Caco-2 (cell line): ENCODE data around the gene ADGRL1. TPM values are rescaled to one million over a fixed set of nuclear protein-coding genes. Genes with fewer than 3 reads are reported as not detected.
"Not testable (repeated sequence)": the region's sequence is repeated elsewhere in the genome, so short reads cannot be mapped to it uniquely, and the experiment has no call there.

Experiments
- BruUV-seq: library from RNA; stranded (reverse); fragments of 400-500 nt; replicated peaks from 2 replicates; lab custom pipeline; 2021; lab: Mats Ljungman, UMichigan
- CTCF ChIA-PET: fragments of 300-600 bp; sonication (Branson Sonifier 250); formaldehyde crosslinking; loops from one replicate; lab custom pipeline; 2022; ENCODE audit warnings: antibody characterized with exemption; lab: Charles Lee
- POLR2A ChIA-PET: fragments of 300-600 bp; sonication (Branson Sonifier 250); formaldehyde crosslinking; loops from one replicate; lab custom pipeline; 2022; ENCODE audit warnings: antibody characterized with exemption; lab: Charles Lee
- DNase-seq, 2 experiments: peaks; one replicate each; pipeline versions ENCODE4 v3.0.0 to v3.0.0-alpha.2; 2020 to 2022
- H3K27me3 ChIP-seq: replicated peaks from 2 replicates; pipeline ENCODE4 v1.6.0; 2011; ENCODE audit warnings: low read length; ENCODE audit not compliant: control insufficient read depth, insufficient read depth
- H3K36me3 ChIP-seq: 2 replicates; pipeline ENCODE4 v1.5.1; 2011; ENCODE audit warnings: low read length; ENCODE audit not compliant: control insufficient read depth, insufficient read depth
- H3K4me1 ChIP-seq: fragments of 250-450 bp; sonication (Bioruptor Pico); 2 replicates; pipeline ENCODE4 v1.5.1; 2020; ENCODE audit warnings: mild to moderate bottlenecking
- H3K4me3 ChIP-seq: 2 replicates; pipeline ENCODE4 v1.5.1; 2011; ENCODE audit warnings: low read depth, mild to moderate bottlenecking, control low read depth, low read length
- H3K9me3 ChIP-seq: fragments of 250-450 bp; sonication (Bioruptor Pico); 2 replicates; pipeline ENCODE4 v1.5.1; 2020; ENCODE audit warnings: mild to moderate bottlenecking, moderate library complexity
- H3K27ac Mint-ChIP-seq: one replicate; pipeline ENCODE4 v1.8.0; 2022; ENCODE audit warnings: mixed read lengths; ENCODE audit not compliant: unreplicated experiment
- H3K27me3 Mint-ChIP-seq: one replicate; pipeline ENCODE4 v1.8.0; 2022; ENCODE audit warnings: mixed read lengths; ENCODE audit not compliant: insufficient read depth, unreplicated experiment
- H3K36me3 Mint-ChIP-seq: one replicate; pipeline ENCODE4 v1.8.0; 2022; ENCODE audit warnings: mild to moderate bottlenecking, mixed read lengths; ENCODE audit not compliant: insufficient read depth, unreplicated experiment
- H3K4me1 Mint-ChIP-seq: one replicate; pipeline ENCODE4 v1.8.0; 2022; ENCODE audit warnings: low read depth, mixed read lengths; ENCODE audit not compliant: unreplicated experiment
- H3K4me3 Mint-ChIP-seq: one replicate; pipeline ENCODE4 v1.8.0; 2022; ENCODE audit warnings: mild to moderate bottlenecking, moderate library complexity, mixed read lengths; ENCODE audit not compliant: unreplicated experiment
- H3K9me3 Mint-ChIP-seq: one replicate; pipeline ENCODE4 v1.8.0; 2022; ENCODE audit warnings: mixed read lengths; ENCODE audit not compliant: unreplicated experiment
- CTCF ChIP-seq, 2 experiments: fragments of 200-600 bp in 1 of 2; IDR thresholded peaks; 1 replicate in 1 of 2; 2 replicates in 1 of 2; pipeline versions ENCODE4 v1.5.1 to v1.8.0; 2011 to 2022; ENCODE audit warnings: antibody characterized with exemption in 1 of 2, control low read depth in 1 of 2, inconsistent platforms in 1 of 2, low read depth in 1 of 2, low read length in 1 of 2, mild to moderate bottlenecking in 1 of 2, moderate library complexity in 1 of 2; ENCODE audit not compliant: insufficient read depth in 1 of 2, severe bottlenecking in 1 of 2, unreplicated experiment in 1 of 2
- intact Hi-C: fragments of 100-400 bp; cut with micrococcal nuclease; formaldehyde crosslinking; loops from one replicate; pipeline ENCODE4 v1.10.0; 2022; ENCODE audit not compliant: unreplicated experiment
- total RNA-seq: library from RNA; stranded (reverse); gene quantifications from 2 replicates; pipeline ENCODE4 v1.2.3, GENCODE V29; 2022

ADGRL1 gene
- total RNA-seq, 1 experiment from 2014 or later = 17.6 TPM

- TF ChIP-seq CTCF (IDR thresholded peaks at IDR 0.05; ENCODE audit: insufficient read depth in 1 of 2, low read depth in 1 of 2, low read length in 1 of 2, severe bottlenecking in 1 of 2, unreplicated experiment in 1 of 2) = no peak
- intact Hi-C loops = no loop called here
- Histone ChIP-seq H3K9me3 (no peaks in the 10 kb centered on the region), H3K4me3 (no peak overlapping the region), H3K4me1 (no peaks in the 10 kb centered on the region), H3K27me3 (no peaks in the 10 kb centered on the region), H3K36me3 (no peaks in the 10 kb centered on the region)
- H3K9me3 Mint-ChIP-seq = no peaks in the 10 kb centered on the region
- no TSS peak for BruUV-seq
- no peaks in the 10 kb centered on the region for H3K4me1 Mint-ChIP-seq
- H3K4me3 Mint-ChIP-seq = no peak overlapping the region
- H3K27ac Mint-ChIP-seq = no peak overlapping the region
- peaks cover 10% of the 10 kb centered on the region for H3K36me3 Mint-ChIP-seq
- DNase-seq = no peak
- CTCF ChIA-PET = interaction anchor here (1.8 to 1.9 kb wide), 2 partner anchors 10 to 202 kb away, joined by 9 to 14 read pairs; partner anchors contain the start of gene ASF1B
- POLR2A ChIA-PET = no interaction called here
- no peaks in the 10 kb centered on the region for H3K27me3 Mint-ChIP-seq
These were observed 59.2 kb downstream of the ADGRL1 start for GRCh38 chr19:14146789-14147216.

GRCh38 chr19:14146169-14146568, 59.8 kb downstream of the ADGRL1 start:
- H3K4me1 ChIP-seq, H3K36me3 Mint-ChIP-seq, H3K36me3 ChIP-seq, H3K4me3 ChIP-seq, H3K27me3 ChIP-seq, H3K27ac Mint-ChIP-seq, H3K4me1 Mint-ChIP-seq, H3K9me3 Mint-ChIP-seq, DNase-seq, H3K4me3 Mint-ChIP-seq, H3K9me3 ChIP-seq, H3K27me3 Mint-ChIP-seq, intact Hi-C loops, BruUV-seq, POLR2A ChIA-PET: not testable (repeated sequence)
- CTCF ChIA-PET = interaction anchor here (0.5 to 1.6 kb wide), 2 partner anchors 10 to 69 kb away, joined by 4 to 7 read pairs; partner anchors contain the start of gene ASF1B

GRCh38 chr19:14145381-14145780, 60.6 kb downstream of the ADGRL1 start:
- H3K27ac Mint-ChIP-seq = no peak overlapping the region
- no peak for DNase-seq
- no peak for TF ChIP-seq CTCF (IDR thresholded peaks at IDR 0.05; ENCODE audit: insufficient read depth in 1 of 2, low read depth in 1 of 2, low read length in 1 of 2, severe bottlenecking in 1 of 2, unreplicated experiment in 1 of 2)
- ChIA-PET POLR2A (no interaction called here), CTCF (interaction anchor here (1.6 kb wide), 1 partner anchor 9 kb away, joined by 7 read pairs; the partner anchor contains the start of gene ASF1B)
- intact Hi-C loops = no loop called here
- peaks cover 10% of the 10 kb centered on the region for H3K36me3 Mint-ChIP-seq
- Histone ChIP-seq H3K9me3 (no peaks in the 10 kb centered on the region), H3K4me1 (no peaks in the 10 kb centered on the region), H3K27me3 (no peaks in the 10 kb centered on the region), H3K36me3 (no peaks in the 10 kb centered on the region), H3K4me3 (no peak overlapping the region)
- H3K4me3 Mint-ChIP-seq = no peak overlapping the region
- no peaks in the 10 kb centered on the region for H3K27me3 Mint-ChIP-seq
- no peaks in the 10 kb centered on the region for H3K9me3 Mint-ChIP-seq
- H3K4me1 Mint-ChIP-seq = no peaks in the 10 kb centered on the region
- no TSS peak for BruUV-seq
